Ascending aorta (tissue), 2 donors: ENCODE data around the gene TSPAN10. TPM values are rescaled to one million over a fixed set of nuclear protein-coding genes. Genes with fewer than 3 reads are reported as not detected.

ENCODE experiments used
- DNase-seq, 2 donors: peaks; one replicate each; pipeline ENCODE4 v3.0.0-alpha.2; 2019; ENCODE audit warnings: low spot score in 2 of 2
- H3K27ac ChIP-seq, 2 donors: fragments of 200-600 bp; sonication (generic); one replicate each; pipeline ENCODE4 v1.5.1; 2016 to 2017; ENCODE audit warnings: mild to moderate bottlenecking in 1 of 2
- H3K27me3 ChIP-seq: fragments of 200-600 bp; sonication (generic); one replicate; pipeline ENCODE4 v1.5.1; 2017
- H3K36me3 ChIP-seq, 2 donors: fragments of 200-600 bp; sonication (generic); one replicate each; pipeline ENCODE4 v1.5.1; 2016
- H3K4me1 ChIP-seq, 2 donors: fragments of 200-600 bp; sonication (generic); one replicate each; pipeline ENCODE4 v1.5.1; 2016 to 2017; ENCODE audit warnings: mild to moderate bottlenecking in 1 of 2
- H3K4me3 ChIP-seq, 2 donors: fragments of 200-600 bp; sonication (generic); one replicate each; pipeline ENCODE4 v1.5.1; 2016 to 2017; ENCODE audit warnings: mild to moderate bottlenecking in 1 of 2
- H3K9me3 ChIP-seq, 2 donors: fragments of 200-600 bp; sonication (generic); one replicate each; pipeline ENCODE4 v1.5.1; 2016
- CTCF ChIP-seq, 3 experiments: fragments of 200-600 bp in 2 of 3; fragments of 450-650 bp in 1 of 3; sonication (generic) in 2 of 3; IDR thresholded peaks; one replicate each; pipeline ENCODE4 v1.5.1; 2016 to 2019; ENCODE audit warnings: antibody characterized with exemption in 3 of 3, mild to moderate bottlenecking in 1 of 3, moderate library complexity in 1 of 3
- intact Hi-C: fragments of 100-400 bp; cut with DNase I; formaldehyde crosslinking; loops from one replicate; pipeline ENCODE4 v1.15.1; 2023
- total RNA-seq: library from RNA; depleted of rRNA; stranded (reverse); fragments of >200 nt; gene quantifications from one replicate; pipeline ENCODE4 v1.1.0, GENCODE V29; 2016

Gene TSPAN10
- total RNA-seq, 1 donor from 2014 or later, result not detected

DNA sequence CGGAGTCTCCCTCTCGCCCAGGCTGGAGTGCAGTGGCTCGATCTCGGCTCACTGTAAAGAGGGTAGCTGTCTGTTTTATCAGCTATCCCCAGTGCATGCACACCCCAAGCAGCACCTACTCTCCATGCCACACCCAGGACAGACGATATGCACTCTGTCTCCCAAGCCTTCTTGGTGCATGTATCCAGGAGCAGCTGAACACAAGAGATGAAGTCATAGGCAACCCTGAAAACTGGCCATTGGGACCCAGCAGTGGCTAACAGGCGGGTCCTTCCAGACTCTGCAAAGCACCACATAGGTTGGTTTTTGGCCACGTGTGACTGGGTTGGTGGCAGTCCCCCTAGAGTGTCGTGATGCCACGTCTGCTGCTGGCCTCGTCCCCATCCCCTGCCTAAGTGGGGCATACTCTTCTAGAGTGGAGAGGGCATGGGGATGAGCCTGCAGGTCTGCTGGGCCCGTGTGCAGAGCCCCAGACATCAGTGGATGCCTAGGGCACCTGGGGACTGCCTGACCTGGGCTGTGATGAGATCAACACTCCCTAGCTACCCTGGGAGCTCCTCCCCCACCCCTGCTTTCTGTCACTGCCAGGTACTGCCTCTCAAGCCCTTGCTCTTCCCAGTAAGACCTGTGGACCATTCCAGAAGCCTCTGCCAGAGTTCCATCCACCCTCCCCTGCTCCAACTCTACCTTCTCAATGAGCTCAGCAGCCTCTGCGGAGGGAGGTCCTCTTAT is 10.0 kb downstream of the TSPAN10 start:
- TF ChIP-seq CTCF (IDR thresholded peaks at IDR 0.05), result no peak
- intact Hi-C loops, result no loop called here
- no peak for DNase-seq
- Histone ChIP-seq H3K4me3 (no peak overlapping the region), H3K27ac (no peak overlapping the region), H3K27me3 (no peaks in the 10 kb centered on the region), H3K9me3 (peaks cover 0 to 4% of the 10 kb centered on the region in 2 donors), H3K36me3 (no peaks in the 10 kb centered on the region), H3K4me1 (no peaks in the 10 kb centered on the region)

DNA sequence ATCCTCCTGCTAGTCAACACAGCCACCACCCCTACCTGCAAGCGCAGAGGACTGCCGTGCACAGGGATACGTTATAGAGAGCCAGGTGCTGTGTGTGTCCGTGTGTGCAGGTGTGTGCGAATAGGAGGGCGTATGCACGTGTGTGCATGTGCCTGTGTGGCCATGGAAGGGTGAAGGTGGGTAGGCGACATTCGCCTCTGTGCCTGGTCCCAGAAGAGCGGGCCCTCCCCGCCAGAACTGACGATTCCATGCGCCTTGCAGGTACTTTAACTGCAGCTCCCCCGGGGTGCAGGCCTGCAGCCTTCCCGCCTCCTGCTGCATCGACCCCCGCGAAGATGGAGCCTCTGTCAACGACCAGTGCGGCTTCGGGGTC is 10.6 kb downstream of the TSPAN10 start:
- Histone ChIP-seq H3K9me3 (peaks cover 0 to 4% of the 10 kb centered on the region in 2 donors), H3K27me3 (no peaks in the 10 kb centered on the region), H3K36me3 (no peaks in the 10 kb centered on the region), H3K27ac (no peak overlapping the region), H3K4me3 (no peak overlapping the region), H3K4me1 (no peaks in the 10 kb centered on the region)
- intact Hi-C loops, result no loop called here
- DNase-seq, result no peak
- TF ChIP-seq CTCF (IDR thresholded peaks at IDR 0.05), result no peak

- TF ChIP-seq CTCF (IDR thresholded peaks at IDR 0.05), result no peak
- H3K4me1 ChIP-seq, result no peaks in the 10 kb centered on the region
- H3K27ac ChIP-seq, result no peak overlapping the region
- no peaks in the 10 kb centered on the region for H3K36me3 ChIP-seq
- no peak overlapping the region for H3K4me3 ChIP-seq
- no peak for DNase-seq
- peaks cover 0 to 4% of the 10 kb centered on the region in 2 donors for H3K9me3 ChIP-seq
- H3K27me3 ChIP-seq, result no peaks in the 10 kb centered on the region
- intact Hi-C loops, result no loop called here
Measured at GRCh38 chr17:81648013-81648706, 11.2 kb downstream of the TSPAN10 start.

- Histone ChIP-seq H3K27ac (no peak overlapping the region), H3K4me1 (no peaks in the 10 kb centered on the region), H3K36me3 (no peaks in the 10 kb centered on the region), H3K9me3 (peaks cover 0 to 4% of the 10 kb centered on the region in 2 donors), H3K4me3 (no peak overlapping the region), H3K27me3 (no peaks in the 10 kb centered on the region)
- TF ChIP-seq CTCF (IDR thresholded peaks at IDR 0.05), result no peak
- DNase-seq, result no peak
- intact Hi-C loops, result no loop called here
Measured at GRCh38 chr17:81648707-81649085, 11.7 kb downstream of the TSPAN10 start.

GRCh38 chr17:81650951-81651350 is 14.0 kb downstream of the TSPAN10 start:
- Histone ChIP-seq H3K4me3 (no peak overlapping the region), H3K27ac (no peak overlapping the region), H3K4me1 (no peaks in the 10 kb centered on the region), H3K27me3 (no peaks in the 10 kb centered on the region), H3K9me3 (peaks cover 0 to 4% of the 10 kb centered on the region in 2 donors), H3K36me3 (no peaks in the 10 kb centered on the region)
- intact Hi-C loops, result no loop called here
- no peak for DNase-seq
- no peak for TF ChIP-seq CTCF (IDR thresholded peaks at IDR 0.05)
